Endothelial cell of umbilical vein (primary cell): ENCODE data around the gene SSX2IP. TPM values are rescaled to one million over a fixed set of nuclear protein-coding genes. Genes with fewer than 3 reads are reported as not detected.

Experiments used
- BruUV-seq: library from RNA; stranded (reverse); fragments of 400-500 nt; replicated peaks from 2 replicates; lab custom pipeline; 2021; lab: Mats Ljungman, UMichigan
- CTCF ChIA-PET: fragments of 300-600, 350-600 bp; sonication (Branson Sonifier 250); formaldehyde crosslinking; loops from one replicate; lab custom pipeline; 2021; ENCODE audit warnings: antibody characterized with exemption, inconsistent platforms; lab: Charles Lee
- POLR2A ChIA-PET: fragments of 300-600, 350-600 bp; sonication (Branson Sonifier 250); formaldehyde crosslinking; loops from one replicate; lab custom pipeline; 2021; ENCODE audit warnings: antibody characterized with exemption, inconsistent platforms; lab: Charles Lee
- DNase-seq: peaks from one replicate; pipeline ENCODE4 v3.0.0-alpha.2; 2011; ENCODE audit warnings: low read depth, low spot score
- FAIRE-seq: peaks from 2 replicates; lab custom pipeline; 2011; peaks lifted over from hg19 to GRCh38; lab: Jason Lieb, UNC
- H2AFZ ChIP-seq: 2 replicates; pipeline ENCODE4 v1.6.0; 2012; ENCODE audit warnings: low read depth, low read length, control low read depth, inconsistent platforms
- H3K27ac ChIP-seq: 2 replicates; pipeline ENCODE4 v1.5.1; 2011; ENCODE audit warnings: low read depth, mild to moderate bottlenecking, control low read depth, low read length, moderate library complexity; ENCODE audit not compliant: insufficient read depth
- H3K27me3 ChIP-seq, 2 experiments: 2 replicates each; pipeline versions ENCODE4 v1.6.0 to v1.6.1; 2011; ENCODE audit warnings: low read length in 2 of 2, mixed read lengths in 1 of 2; ENCODE audit not compliant: control insufficient read depth in 2 of 2, insufficient read depth in 2 of 2
- H3K36me3 ChIP-seq, 2 experiments: 2 replicates in 1 of 2; 3 replicates in 1 of 2; pipeline ENCODE4 v1.5.1; 2011; ENCODE audit warnings: low read length in 2 of 2, mild to moderate bottlenecking in 1 of 2, moderate library complexity in 1 of 2; ENCODE audit not compliant: control insufficient read depth in 2 of 2, insufficient read depth in 2 of 2; ENCODE audit errors: extremely low read depth in 1 of 2
- H3K4me1 ChIP-seq: 3 replicates; pipeline ENCODE4 v1.5.1; 2011; ENCODE audit warnings: mild to moderate bottlenecking, low read length; ENCODE audit not compliant: control insufficient read depth, insufficient read depth; ENCODE audit errors: extremely low read depth
- H3K4me2 ChIP-seq: 2 replicates; pipeline ENCODE4 v1.6.1; 2011; ENCODE audit warnings: low read length, control low read depth, mixed read lengths; ENCODE audit not compliant: insufficient read depth
- H3K4me3 ChIP-seq, 3 experiments: fragments of 200-600 bp in 1 of 3; sonication (generic), shearing (Covaris generic) in 1 of 3; replicated peaks in 1 of 3; 2 replicates each; pipeline ENCODE4 v1.5.1; 2011 to 2016; ENCODE audit warnings: control low read depth in 3 of 3, low read length in 3 of 3, mild to moderate bottlenecking in 2 of 3, inconsistent platforms in 1 of 3, low read depth in 1 of 3, moderate library complexity in 1 of 3; ENCODE audit not compliant: insufficient read depth in 1 of 3
- H3K79me2 ChIP-seq: 2 replicates; pipeline ENCODE4 v1.6.0; 2012; ENCODE audit warnings: low read length, inconsistent platforms; ENCODE audit not compliant: control insufficient read depth, insufficient read depth
- H3K9ac ChIP-seq: replicated peaks from 2 replicates; pipeline ENCODE3; 2011; ENCODE audit warnings: low read length, control low read depth; ENCODE audit not compliant: insufficient read depth; ENCODE audit errors: extremely low read depth
- H3K9me1 ChIP-seq: replicated peaks from 3 replicates; pipeline ENCODE4 v1.6.0; 2011; ENCODE audit warnings: mild to moderate bottlenecking, low read length; ENCODE audit not compliant: control insufficient read depth, insufficient read depth; ENCODE audit errors: extremely low read depth
- H3K9me3 ChIP-seq: replicated peaks from 2 replicates; pipeline ENCODE4 v1.5.1; 2012; ENCODE audit warnings: low read length, inconsistent platforms; ENCODE audit not compliant: control insufficient read depth, insufficient read depth
- H4K20me1 ChIP-seq: replicated peaks from 2 replicates; pipeline ENCODE3; 2011; ENCODE audit warnings: mild to moderate bottlenecking, low read length; ENCODE audit not compliant: control insufficient read depth, insufficient read depth; ENCODE audit errors: extremely low read depth
- EZH2 ChIP-seq: IDR thresholded peaks from 2 replicates; pipeline ENCODE4 v1.6.1; 2012; ENCODE audit warnings: borderline replicate concordance, low read depth, mild to moderate bottlenecking, moderate library complexity, low read length, inconsistent platforms; ENCODE audit not compliant: severe bottlenecking
- FOS ChIP-seq: IDR thresholded peaks from 2 replicates; pipeline ENCODE4 v1.6.1; 2011; ENCODE audit warnings: mild to moderate bottlenecking, low read length, moderate library complexity, borderline replicate concordance; ENCODE audit not compliant: insufficient read depth
- GATA2 ChIP-seq: IDR thresholded peaks from 2 replicates; pipeline ENCODE4 v1.7.0; 2011; ENCODE audit warnings: low read depth, mild to moderate bottlenecking, moderate library complexity, mixed read lengths, low read length; ENCODE audit not compliant: insufficient read length, insufficient read depth
- JUN ChIP-seq: IDR thresholded peaks from 2 replicates; pipeline ENCODE4 v1.6.1; 2011; ENCODE audit warnings: borderline replicate concordance, low read depth; ENCODE audit not compliant: insufficient read length, insufficient read depth
- MYC ChIP-seq: IDR thresholded peaks from one replicate; pipeline ENCODE4 v1.6.1; 2011; ENCODE audit warnings: mild to moderate bottlenecking, low read depth, low read length
- POLR2A ChIP-seq: IDR thresholded peaks from 2 replicates; pipeline ENCODE4 v1.6.1; 2012; ENCODE audit warnings: low read depth, mild to moderate bottlenecking, control low read depth, low read length
- POLR2AphosphoS5 ChIP-seq: IDR thresholded peaks from 2 replicates; pipeline ENCODE4 v1.6.1; 2012; ENCODE audit warnings: low read depth, mild to moderate bottlenecking, control low read depth, low read length, moderate library complexity; ENCODE audit not compliant: insufficient read depth
- dilution Hi-C: fragments of 300-500 bp; cut with MboI; formaldehyde crosslinking; loops from one replicate; pipeline ENCODE4 v1.15.0; 2019; ENCODE audit warnings: low sequenced_read_pairs; ENCODE audit not compliant: extremely low pct_ligation_motif_present
- intact Hi-C: fragments of 100-400 bp; cut with micrococcal nuclease; formaldehyde crosslinking; loops from one replicate; pipeline ENCODE4 v1.10.0; 2022
- polyA plus RNA-seq, 4 experiments: library from polyadenylated mRNA; depleted of rRNA in 3 of 4; stranded (reverse) in 3 of 4; unstranded in 1 of 4; fragments of >200 nt; gene quantifications; 2 replicates each; pipeline versions ENCODE4 v1.2.1 to v1.2.3, GENCODE V29; 2011 to 2012; ENCODE audit warnings: missing spikeins in 1 of 4
- total RNA-seq: library from RNA; stranded (reverse); gene quantifications from 2 replicates; pipeline ENCODE4 v1.2.3, GENCODE V29; 2021
- TF ChIP-seq, protein P1 (sequence below), 2 donors: IDR thresholded peaks; 1 replicate in 1 of 2; 2 replicates in 1 of 2; pipeline ENCODE4 v1.5.1; 2011; ENCODE audit warnings: low read length in 2 of 2, mild to moderate bottlenecking in 2 of 2, moderate library complexity in 2 of 2, control low read depth in 1 of 2, inconsistent platforms in 1 of 2, low read depth in 1 of 2; ENCODE audit not compliant: insufficient read depth in 1 of 2; ENCODE audit errors: extremely low read depth in 1 of 2
- TF ChIP-seq, protein P2 (sequence below): IDR thresholded peaks from 2 replicates; pipeline ENCODE4 v1.6.1; 2011; ENCODE audit not compliant: insufficient read depth, insufficient read length

The SSX2IP gene
- total and polyA plus RNA-seq, 2 donors (not counting 3 experiments of a cell fraction or from before 2014, with no cell fraction given), result 0.77 to 8.4 TPM

DNA sequence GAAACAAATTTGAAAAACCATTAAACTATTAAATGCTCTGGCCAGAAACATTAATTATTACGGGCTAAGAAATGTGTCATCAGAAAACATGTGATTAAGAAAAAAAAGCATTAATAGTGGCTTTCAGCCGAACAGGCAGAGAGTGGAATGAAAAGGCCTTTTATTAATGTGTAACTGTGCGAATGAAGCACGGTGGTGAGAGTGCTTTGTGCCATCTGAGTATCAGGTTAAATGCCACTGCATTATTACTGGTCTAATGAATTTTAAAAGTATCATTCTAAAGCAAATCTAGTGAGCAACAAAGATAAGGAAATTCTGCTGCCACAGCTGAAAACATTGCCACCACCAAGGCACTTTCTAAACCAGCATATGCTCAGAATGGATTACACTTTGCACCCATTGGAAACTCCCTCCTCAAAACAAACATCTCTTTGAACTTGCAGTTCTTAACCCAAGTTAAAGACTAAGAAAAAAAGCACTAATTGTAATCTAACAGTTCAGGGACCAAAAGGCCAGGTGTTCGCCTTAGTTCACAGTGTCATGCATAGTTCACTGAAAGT, 30.0 kb upstream of the SSX2IP start:
- BruUV-seq, result no TSS peak
- Histone ChIP-seq H4K20me1 (no peaks in the 10 kb centered on the region), H3K4me3 (no peak overlapping the region), H2AFZ (no peak overlapping the region), H3K36me3 (no peaks in the 10 kb centered on the region), H3K9me1 (no peaks in the 10 kb centered on the region), H3K4me2 (no peak overlapping the region), H3K27ac (no peak overlapping the region), H3K79me2 (no peaks in the 10 kb centered on the region), H3K9ac (no peak overlapping the region), H3K9me3 (no peaks in the 10 kb centered on the region), H3K27me3 (peaks cover 2% of the 10 kb centered on the region in 2 experiments), H3K4me1 (no peaks in the 10 kb centered on the region)
- ChIA-PET POLR2A (no interaction called here), CTCF (no interaction called here)
- intact Hi-C loops, result no loop called here
- DNase-seq (no peak), FAIRE-seq (no peak)
- TF ChIP-seq GATA2 (no peak), EZH2 (no peak), FOS (no peak), JUN (no peak), POLR2A (no peak), POLR2AphosphoS5 (no peak), MYC (no peak)
- TF ChIP-seq, protein P1, sequence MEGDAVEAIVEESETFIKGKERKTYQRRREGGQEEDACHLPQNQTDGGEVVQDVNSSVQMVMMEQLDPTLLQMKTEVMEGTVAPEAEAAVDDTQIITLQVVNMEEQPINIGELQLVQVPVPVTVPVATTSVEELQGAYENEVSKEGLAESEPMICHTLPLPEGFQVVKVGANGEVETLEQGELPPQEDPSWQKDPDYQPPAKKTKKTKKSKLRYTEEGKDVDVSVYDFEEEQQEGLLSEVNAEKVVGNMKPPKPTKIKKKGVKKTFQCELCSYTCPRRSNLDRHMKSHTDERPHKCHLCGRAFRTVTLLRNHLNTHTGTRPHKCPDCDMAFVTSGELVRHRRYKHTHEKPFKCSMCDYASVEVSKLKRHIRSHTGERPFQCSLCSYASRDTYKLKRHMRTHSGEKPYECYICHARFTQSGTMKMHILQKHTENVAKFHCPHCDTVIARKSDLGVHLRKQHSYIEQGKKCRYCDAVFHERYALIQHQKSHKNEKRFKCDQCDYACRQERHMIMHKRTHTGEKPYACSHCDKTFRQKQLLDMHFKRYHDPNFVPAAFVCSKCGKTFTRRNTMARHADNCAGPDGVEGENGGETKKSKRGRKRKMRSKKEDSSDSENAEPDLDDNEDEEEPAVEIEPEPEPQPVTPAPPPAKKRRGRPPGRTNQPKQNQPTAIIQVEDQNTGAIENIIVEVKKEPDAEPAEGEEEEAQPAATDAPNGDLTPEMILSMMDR (IDR thresholded peaks at IDR 0.05; ENCODE audit: extremely low read depth in 1 of 2, insufficient read depth in 1 of 2, low read depth in 1 of 2, low read length in 2 of 2), result no peak
- TF ChIP-seq, protein P2, sequence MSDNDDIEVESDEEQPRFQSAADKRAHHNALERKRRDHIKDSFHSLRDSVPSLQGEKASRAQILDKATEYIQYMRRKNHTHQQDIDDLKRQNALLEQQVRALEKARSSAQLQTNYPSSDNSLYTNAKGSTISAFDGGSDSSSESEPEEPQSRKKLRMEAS, result no peak
- dilution Hi-C loops, result no loop called here
